ENCODE measurements around the gene PALMD.

GRCh38 chr1:99623554-99623953, 22.4 kb upstream of the PALMD start:
- TF ChIP-seq CTCF (IDR thresholded peaks at IDR 0.05): no peak
- no peak for TF ChIP-seq POLR2A (IDR thresholded peaks at IDR 0.05; ENCODE audit: low read length)
- TF ChIP-seq CEBPB (IDR thresholded peaks at IDR 0.05): no peak
- TF ChIP-seq EP300 (IDR thresholded peaks at IDR 0.05): no peak
- no peak for TF ChIP-seq PBX3 (IDR thresholded peaks at IDR 0.05)
- TF ChIP-seq CBX8 (IDR thresholded peaks at IDR 0.05): no peak
- no peak for TF ChIP-seq RAD21 (conservative IDR thresholded peaks at IDR 0.05 in 1 of 2, IDR thresholded peaks at IDR 0.05 in 1 of 2)
- no peak for TF ChIP-seq JUN (IDR thresholded peaks at IDR 0.05)
- TF ChIP-seq USF2 (IDR thresholded peaks at IDR 0.05): no peak
- no peak for TF ChIP-seq SMC3 (IDR thresholded peaks at IDR 0.05)
- no peak for TF ChIP-seq JUNB (IDR thresholded peaks at IDR 0.05)
- no peak for TF ChIP-seq E2F6 (IDR thresholded peaks at IDR 0.05; ENCODE audit: borderline replicate concordance, low read depth)
- no peak for TF ChIP-seq MAZ (IDR thresholded peaks at IDR 0.05; ENCODE audit: borderline replicate concordance, low read depth, low read length)

All from A549 (cell line).